ENCODE results near the gene MED25. TPM values are rescaled to one million over a fixed set of nuclear protein-coding genes. Genes with fewer than 3 reads are reported as not detected.

The MED25 gene
- total RNA-seq, 1 donor from 2014 or later, result 11.0 TPM

DNA sequence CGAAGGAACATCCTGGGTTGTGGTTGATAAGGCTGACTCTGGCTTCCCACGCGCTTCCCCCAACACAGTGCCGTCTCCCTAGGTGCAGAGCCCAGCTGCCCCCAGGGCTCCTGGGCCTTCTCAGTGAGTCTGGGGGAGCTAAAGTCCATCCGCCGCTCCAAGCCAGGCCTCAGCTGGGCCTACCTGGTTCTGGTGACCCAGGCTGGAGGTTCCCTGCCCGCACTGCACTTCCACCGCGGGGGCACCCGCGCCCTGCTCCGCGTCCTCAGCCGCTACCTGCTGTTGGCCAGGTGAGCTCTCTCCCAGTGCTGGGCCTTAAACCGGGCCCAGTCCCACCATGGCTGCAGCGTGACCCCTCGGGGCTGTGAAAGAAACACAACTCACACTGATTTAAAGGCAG is 63.1 kb downstream of the MED25 start:
- H3K4me3 ChIP-seq (ENCODE audit: low read length in 3 of 3), result no peak overlapping the region
- no peak overlapping the region for H3K27ac ChIP-seq (ENCODE audit: low read depth, low read length)
- H3K9me3 ChIP-seq (ENCODE audit: control insufficient read depth in 3 of 3, low read length in 3 of 3), result peaks cover 0 to 5% (median 0%) of the 10 kb centered on the region in 3 donors
- peaks cover 13 to 22% (median 16%) of the 10 kb centered on the region in 3 donors for H3K4me1 ChIP-seq (ENCODE audit: control insufficient read depth in 3 of 3, insufficient read depth in 3 of 3, low read length in 3 of 3)
- H3K9ac ChIP-seq (ENCODE audit: low read depth in 1 of 3, low read length in 3 of 3), result no peak overlapping the region
- peaks cover 68 to 73% (median 70%) of the 10 kb centered on the region in 3 donors for H3K36me3 ChIP-seq (ENCODE audit: control insufficient read depth in 3 of 3, insufficient read depth in 3 of 3, low read length in 3 of 3)
- H3K27me3 ChIP-seq (ENCODE audit: control insufficient read depth in 3 of 3, insufficient read depth in 3 of 3, low read length in 3 of 3), result no peaks in the 10 kb centered on the region

DNA sequence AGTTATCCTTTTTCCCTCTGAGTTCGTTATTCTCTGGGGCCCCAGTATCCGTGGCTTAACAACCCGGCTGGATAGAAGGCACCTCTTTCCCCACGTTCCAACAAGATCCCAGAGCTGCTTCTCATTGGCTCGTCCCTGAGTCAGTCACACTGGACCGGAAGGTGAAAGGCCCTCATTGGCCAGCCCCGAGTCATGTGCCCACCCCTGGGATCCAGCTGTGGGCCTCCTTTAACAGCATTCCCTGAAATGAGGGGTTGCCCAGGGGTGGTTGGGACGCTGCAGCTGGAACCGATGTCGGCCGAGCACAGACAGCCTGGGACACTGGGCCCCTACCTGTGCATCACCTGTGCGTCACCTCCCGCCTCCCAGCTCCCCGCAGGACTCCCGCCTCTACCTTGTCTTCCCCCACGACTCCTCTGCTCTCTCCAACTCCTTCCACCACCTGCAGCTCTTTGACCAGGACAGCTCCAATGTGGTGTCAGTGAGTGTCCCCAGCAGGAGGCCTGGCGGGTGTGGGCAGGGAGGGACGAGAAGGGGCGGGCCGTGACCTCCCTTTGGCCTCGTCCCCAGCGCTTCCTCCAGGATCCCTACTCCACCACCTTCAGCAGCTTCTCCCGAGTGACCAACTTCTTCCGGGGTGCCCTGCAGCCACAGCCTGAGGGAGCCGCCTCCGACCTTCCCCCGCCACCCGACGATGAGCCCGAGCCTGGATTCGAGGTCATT is 63.7 kb downstream of the MED25 start:
- Histone ChIP-seq H3K27ac (ENCODE audit: low read depth, low read length) (no peak overlapping the region), H3K4me1 (ENCODE audit: control insufficient read depth in 3 of 3, insufficient read depth in 3 of 3, low read length in 3 of 3) (peaks cover 13 to 22% (median 16%) of the 10 kb centered on the region in 3 donors), H3K36me3 (ENCODE audit: control insufficient read depth in 3 of 3, insufficient read depth in 3 of 3, low read length in 3 of 3) (peaks cover 68 to 79% (median 72%) of the 10 kb centered on the region in 3 donors), H3K9me3 (ENCODE audit: control insufficient read depth in 3 of 3, low read length in 3 of 3) (peaks cover 0 to 5% (median 0%) of the 10 kb centered on the region in 3 donors), H3K9ac (ENCODE audit: low read depth in 1 of 3, low read length in 3 of 3) (no peak overlapping the region), H3K27me3 (ENCODE audit: control insufficient read depth in 3 of 3, insufficient read depth in 3 of 3, low read length in 3 of 3) (no peaks in the 10 kb centered on the region), H3K4me3 (ENCODE audit: low read length in 3 of 3) (no peak overlapping the region)

DNA sequence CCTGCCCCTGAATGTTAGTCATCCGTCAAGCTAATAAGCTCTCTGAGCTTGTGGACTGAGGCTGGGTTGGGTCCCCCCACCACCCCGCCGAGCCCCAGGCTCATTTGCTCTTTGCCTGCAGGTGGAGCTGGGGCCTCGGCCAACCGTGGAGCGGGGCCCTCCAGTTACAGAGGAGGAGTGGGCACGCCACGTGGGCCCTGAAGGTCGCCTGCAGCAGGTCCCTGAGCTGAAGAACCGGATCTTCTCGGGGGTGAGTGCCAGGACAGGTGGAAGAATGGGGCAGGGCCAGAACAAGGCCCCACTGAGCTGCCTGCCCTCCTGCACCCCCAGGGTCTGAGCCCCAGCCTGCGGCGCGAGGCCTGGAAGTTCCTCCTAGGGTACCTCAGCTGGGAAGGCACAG is 64.6 kb downstream of the MED25 start:
- Histone ChIP-seq H3K27ac (ENCODE audit: low read depth, low read length) (no peak overlapping the region), H3K36me3 (ENCODE audit: control insufficient read depth in 3 of 3, insufficient read depth in 3 of 3, low read length in 3 of 3) (peaks cover 68 to 86% (median 75%) of the 10 kb centered on the region in 3 donors), H3K9me3 (ENCODE audit: control insufficient read depth in 3 of 3, low read length in 3 of 3) (peaks cover 0 to 5% (median 0%) of the 10 kb centered on the region in 3 donors), H3K4me3 (ENCODE audit: low read length in 3 of 3) (no peak overlapping the region), H3K4me1 (ENCODE audit: control insufficient read depth in 3 of 3, insufficient read depth in 3 of 3, low read length in 3 of 3) (peaks cover 13 to 22% (median 18%) of the 10 kb centered on the region in 3 donors), H3K9ac (ENCODE audit: low read depth in 1 of 3, low read length in 3 of 3) (no peak overlapping the region), H3K27me3 (ENCODE audit: control insufficient read depth in 3 of 3, insufficient read depth in 3 of 3, low read length in 3 of 3) (no peaks in the 10 kb centered on the region)

DNA sequence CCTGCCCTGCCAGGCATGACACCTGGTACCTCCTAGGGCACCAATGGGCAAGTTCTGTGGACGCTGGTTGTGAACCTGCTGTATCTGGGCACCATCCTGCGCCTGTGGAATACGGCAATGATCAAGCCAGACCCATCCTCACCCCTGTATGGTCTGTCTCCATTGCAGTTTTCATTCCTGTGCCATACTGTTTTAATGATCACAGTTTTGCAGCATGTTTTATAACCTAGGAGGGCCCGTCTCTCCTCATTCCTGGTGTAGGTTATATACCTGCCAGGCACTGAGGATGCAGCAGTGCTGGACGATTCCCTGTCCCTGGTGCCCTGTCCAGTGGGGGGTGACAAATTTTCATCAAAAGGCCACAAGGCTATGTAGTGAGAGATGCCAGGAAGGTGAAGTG is 65.0 kb downstream of the MED25 start:
- no peak overlapping the region for H3K4me3 ChIP-seq (ENCODE audit: low read length in 3 of 3)
- H3K9me3 ChIP-seq (ENCODE audit: control insufficient read depth in 3 of 3, low read length in 3 of 3), result peaks cover 0 to 5% (median 0%) of the 10 kb centered on the region in 3 donors
- no peak overlapping the region for H3K9ac ChIP-seq (ENCODE audit: low read depth in 1 of 3, low read length in 3 of 3)
- H3K36me3 ChIP-seq (ENCODE audit: control insufficient read depth in 3 of 3, insufficient read depth in 3 of 3, low read length in 3 of 3), result peaks cover 68 to 90% (median 77%) of the 10 kb centered on the region in 3 donors
- H3K27ac ChIP-seq (ENCODE audit: low read depth, low read length), result no peak overlapping the region
- H3K27me3 ChIP-seq (ENCODE audit: control insufficient read depth in 3 of 3, insufficient read depth in 3 of 3, low read length in 3 of 3), result no peaks in the 10 kb centered on the region
- peaks cover 12 to 20% (median 16%) of the 10 kb centered on the region in 3 donors for H3K4me1 ChIP-seq (ENCODE audit: control insufficient read depth in 3 of 3, insufficient read depth in 3 of 3, low read length in 3 of 3)

DNA sequence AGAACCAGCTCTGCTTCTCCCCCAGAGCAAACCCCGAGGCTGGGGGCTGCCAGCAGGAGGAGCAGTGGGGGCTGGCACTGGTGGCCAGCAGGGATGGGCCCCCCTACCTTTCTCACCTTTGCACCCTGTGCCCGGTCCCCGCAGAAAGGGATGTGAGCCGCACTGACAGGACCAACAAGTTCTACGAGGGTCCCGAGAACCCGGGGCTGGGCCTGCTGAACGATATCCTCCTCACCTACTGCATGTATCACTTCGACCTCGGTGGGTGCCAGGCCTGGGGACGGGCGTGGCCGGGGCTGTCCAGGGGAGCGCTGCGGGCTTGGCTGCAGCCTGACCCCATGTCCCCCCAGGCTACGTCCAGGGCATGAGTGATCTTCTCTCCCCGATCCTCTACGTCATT is 66.0 kb downstream of the MED25 start:
- Histone ChIP-seq H3K9me3 (ENCODE audit: control insufficient read depth in 3 of 3, low read length in 3 of 3) (peaks cover 0 to 5% (median 0%) of the 10 kb centered on the region in 3 donors), H3K9ac (ENCODE audit: low read depth in 1 of 3, low read length in 3 of 3) (no peak overlapping the region), H3K4me1 (ENCODE audit: control insufficient read depth in 3 of 3, insufficient read depth in 3 of 3, low read length in 3 of 3) (peaks cover 2 to 10% (median 6%) of the 10 kb centered on the region in 3 donors), H3K4me3 (ENCODE audit: low read length in 3 of 3) (no peak overlapping the region), H3K27me3 (ENCODE audit: control insufficient read depth in 3 of 3, insufficient read depth in 3 of 3, low read length in 3 of 3) (no peaks in the 10 kb centered on the region), H3K36me3 (ENCODE audit: control insufficient read depth in 3 of 3, insufficient read depth in 3 of 3, low read length in 3 of 3) (peaks cover 65 to 86% (median 71%) of the 10 kb centered on the region in 3 donors), H3K27ac (ENCODE audit: low read depth, low read length) (no peak overlapping the region)

DNA sequence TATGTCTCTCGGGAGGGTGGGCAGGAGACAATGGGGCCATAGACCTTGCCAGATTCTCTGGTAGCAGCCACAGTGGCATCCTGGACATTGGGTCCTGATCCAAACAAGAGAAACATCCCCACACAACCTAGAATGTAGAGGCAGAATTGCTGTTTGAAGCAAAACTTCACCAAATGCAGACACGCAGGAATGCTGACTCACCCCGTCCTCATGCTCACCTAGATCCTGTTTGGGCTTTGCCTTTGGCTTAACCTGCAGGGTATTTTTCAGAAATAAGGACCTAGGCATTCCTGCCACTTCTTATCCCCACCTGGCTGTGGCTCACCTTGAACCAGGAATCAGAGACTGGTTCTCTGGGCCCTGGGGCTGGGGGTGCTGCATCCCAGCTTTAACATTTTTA is 66.7 kb downstream of the MED25 start:
- Histone ChIP-seq H3K9ac (ENCODE audit: low read depth in 1 of 3, low read length in 3 of 3) (no peak overlapping the region), H3K36me3 (ENCODE audit: control insufficient read depth in 3 of 3, insufficient read depth in 3 of 3, low read length in 3 of 3) (peaks cover 59 to 80% (median 66%) of the 10 kb centered on the region in 3 donors), H3K27me3 (ENCODE audit: control insufficient read depth in 3 of 3, insufficient read depth in 3 of 3, low read length in 3 of 3) (no peaks in the 10 kb centered on the region)

More for the DNA sequence above, 66.7 kb downstream of the MED25 start:
- Histone ChIP-seq H3K4me3 (ENCODE audit: low read length in 3 of 3) (no peak overlapping the region), H3K27ac (ENCODE audit: low read depth, low read length) (no peak overlapping the region), H3K9me3 (ENCODE audit: control insufficient read depth in 3 of 3, low read length in 3 of 3) (peaks cover 0 to 5% (median 0%) of the 10 kb centered on the region in 3 donors), H3K4me1 (ENCODE audit: control insufficient read depth in 3 of 3, insufficient read depth in 3 of 3, low read length in 3 of 3) (peaks cover under 1 to 9% (median 6%) of the 10 kb centered on the region in 3 donors)

Small RNA genes lying within 50 kb of the gene (small RNA-seq; reads per million reads assigned to genes)
- gene MIR4749 (not detected), gene MIR6799 (not detected)

Other genes starting within 250 kb of the MED25 start
- 73.1 TPM for gene NOSIP, start 237.7 kb upstream of the MED25 start, total RNA-seq
- gene PRRG2, start 237.0 kb upstream of the MED25 start, total RNA-seq, result not detected
- gene PRR12, start 227.1 kb upstream of the MED25 start, total RNA-seq, result 3.1 TPM
- gene RRAS, start 178.1 kb upstream of the MED25 start, total RNA-seq, result 4.2 TPM
- gene SCAF1, start 176.1 kb upstream of the MED25 start, total RNA-seq, result 8.4 TPM
- gene IRF3, start 152.4 kb upstream of the MED25 start, total RNA-seq, result 31.3 TPM
- 4.7 TPM for gene BCL2L12, start 152.4 kb upstream of the MED25 start, total RNA-seq
- 362 TPM for gene PRMT1, start 141.0 kb upstream of the MED25 start, total RNA-seq
- gene ADM5, start 128.7 kb upstream of the MED25 start, total RNA-seq, result 1.0 TPM
- 4.7 TPM for gene CPT1C, start 127.2 kb upstream of the MED25 start, total RNA-seq
- gene TSKS, start 55.0 kb upstream of the MED25 start, total RNA-seq, result under 0.01 TPM
- gene AP2A1, start 51.3 kb upstream of the MED25 start, total RNA-seq, result 32.9 TPM
- 12.5 TPM for gene FUZ, start 5.0 kb upstream of the MED25 start, total RNA-seq
- gene PTOV1, start 32.9 kb downstream of the MED25 start, total RNA-seq, result 63.7 TPM
- 17.2 TPM for gene PNKP, start 49.3 kb downstream of the MED25 start, total RNA-seq
- 3.1 TPM for gene AKT1S1, start 59.1 kb downstream of the MED25 start, total RNA-seq
- gene TBC1D17, start 59.4 kb downstream of the MED25 start, total RNA-seq, result 7.3 TPM
- 0.52 TPM for gene IL4I1, start 78.6 kb downstream of the MED25 start, total RNA-seq
- gene ATF5, start 110.9 kb downstream of the MED25 start, total RNA-seq, result 2.1 TPM
- gene NUP62, start 111.2 kb downstream of the MED25 start, total RNA-seq, result 16.2 TPM
- 1.6 TPM for gene SIGLEC11, start 142.9 kb downstream of the MED25 start, total RNA-seq
- 8.9 TPM for gene VRK3, start 207.1 kb downstream of the MED25 start, total RNA-seq
- 4.7 TPM for gene ZNF473, start 207.7 kb downstream of the MED25 start, total RNA-seq